ENCODE data around the gene MOGAT3. TPM values are rescaled to one million over a fixed set of nuclear protein-coding genes. Genes with fewer than 3 reads are reported as not detected.
"Not testable (repeated sequence)": the region's sequence is repeated elsewhere in the genome, so short reads cannot be mapped to it uniquely, and the experiment has no call there.

MOGAT3 gene
- polyA plus RNA-seq, 1 donor (not counting 4 experiments of a cell fraction or from before 2014, with no cell fraction given): not detected

DNA sequence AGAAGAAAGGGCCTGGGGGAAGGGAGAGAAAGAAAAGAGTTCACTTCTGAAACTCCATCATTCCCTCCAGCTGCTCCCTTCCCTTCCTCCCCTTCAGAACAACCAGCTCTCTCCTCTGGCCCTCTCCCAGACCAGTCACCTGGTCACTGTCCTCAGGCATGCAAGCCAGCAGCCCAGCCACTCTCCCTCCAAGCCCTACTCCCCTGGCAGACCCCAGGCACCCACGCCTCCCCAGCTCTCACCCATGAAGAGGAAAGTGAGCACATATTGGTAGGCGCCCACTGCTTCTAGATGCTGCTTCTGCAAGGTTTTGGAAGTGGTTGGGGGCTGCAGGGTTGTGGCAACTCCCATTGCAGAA is 353 bp downstream of the MOGAT3 start:
- FAIRE-seq: no peak
- H3K27ac ChIP-seq (ENCODE audit: control insufficient read depth, insufficient read depth, low read length): no peak overlapping the region
- peaks cover 31% of the 10 kb centered on the region for H3K27me3 ChIP-seq (ENCODE audit: control insufficient read depth, extremely low read depth, insufficient read depth, low read length)

DNA sequence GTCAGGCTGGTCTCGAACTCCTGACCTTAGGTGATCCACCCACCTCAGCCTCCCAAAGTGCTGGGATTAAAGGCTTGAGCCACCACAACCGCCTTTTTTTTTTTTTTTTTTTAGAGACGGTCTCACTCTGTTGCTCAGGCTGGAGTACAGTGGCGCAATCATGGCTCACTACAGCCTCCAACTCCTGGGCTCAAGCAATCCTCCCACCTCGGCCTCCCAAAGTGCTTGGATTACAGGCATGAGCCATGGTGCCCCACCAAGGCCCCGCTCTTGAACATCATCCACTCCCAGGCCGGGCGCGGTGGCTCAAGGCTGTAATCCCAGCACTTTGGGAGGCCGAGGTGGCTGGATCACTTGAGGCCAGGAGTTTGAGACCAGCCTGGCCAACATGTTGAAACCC is 1.3 kb downstream of the MOGAT3 start:
- H3K4me2 ChIP-seq (ENCODE audit: control insufficient read depth, extremely low read depth, insufficient read depth, low read depth, low read length); FAIRE-seq; H3K9me1 ChIP-seq (ENCODE audit: control insufficient read depth, extremely low read depth, insufficient read depth, low read length); H3K36me3 ChIP-seq (ENCODE audit: control insufficient read depth in 2 of 2, extremely low read depth in 1 of 2, insufficient read depth in 2 of 2, low read length in 2 of 2); H3K9me3 ChIP-seq (ENCODE audit: control insufficient read depth, low read depth, low read length); H3K79me2 ChIP-seq (ENCODE audit: control insufficient read depth, insufficient read depth, low read length); H3K4me1 ChIP-seq (ENCODE audit: control insufficient read depth, extremely low read depth, insufficient read depth, low read length); H3K27ac ChIP-seq (ENCODE audit: control insufficient read depth, insufficient read depth, low read length); H2AFZ ChIP-seq (ENCODE audit: control insufficient read depth, low read length); H3K9ac ChIP-seq (ENCODE audit: control insufficient read depth, extremely low read depth, insufficient read depth, low read length); DNase-seq (ENCODE audit: low read depth, low spot score); H4K20me1 ChIP-seq (ENCODE audit: control insufficient read depth, extremely low read depth, insufficient read depth, low read length); dilution Hi-C loops (cut with MboI; ENCODE audit: extremely low pct_ligation_motif_present, low sequenced_read_pairs); H3K4me3 ChIP-seq (ENCODE audit: control insufficient read depth in 2 of 3, extremely low read depth in 1 of 3, insufficient read depth in 2 of 3, low read depth in 1 of 3, low read length in 3 of 3): not testable (repeated sequence)
- peaks cover 31% of the 10 kb centered on the region for H3K27me3 ChIP-seq (ENCODE audit: control insufficient read depth, extremely low read depth, insufficient read depth, low read length)

More for the DNA sequence above, 353 bp downstream of the MOGAT3 start:
- H3K9me3 ChIP-seq (ENCODE audit: control insufficient read depth, low read depth, low read length): no peaks in the 10 kb centered on the region
- no peaks in the 10 kb centered on the region for H4K20me1 ChIP-seq (ENCODE audit: control insufficient read depth, extremely low read depth, insufficient read depth, low read length)
- TF ChIP-seq EZH2 (IDR thresholded peaks at IDR 0.05; ENCODE audit: low read length): no peak
- TF ChIP-seq, protein P1, sequence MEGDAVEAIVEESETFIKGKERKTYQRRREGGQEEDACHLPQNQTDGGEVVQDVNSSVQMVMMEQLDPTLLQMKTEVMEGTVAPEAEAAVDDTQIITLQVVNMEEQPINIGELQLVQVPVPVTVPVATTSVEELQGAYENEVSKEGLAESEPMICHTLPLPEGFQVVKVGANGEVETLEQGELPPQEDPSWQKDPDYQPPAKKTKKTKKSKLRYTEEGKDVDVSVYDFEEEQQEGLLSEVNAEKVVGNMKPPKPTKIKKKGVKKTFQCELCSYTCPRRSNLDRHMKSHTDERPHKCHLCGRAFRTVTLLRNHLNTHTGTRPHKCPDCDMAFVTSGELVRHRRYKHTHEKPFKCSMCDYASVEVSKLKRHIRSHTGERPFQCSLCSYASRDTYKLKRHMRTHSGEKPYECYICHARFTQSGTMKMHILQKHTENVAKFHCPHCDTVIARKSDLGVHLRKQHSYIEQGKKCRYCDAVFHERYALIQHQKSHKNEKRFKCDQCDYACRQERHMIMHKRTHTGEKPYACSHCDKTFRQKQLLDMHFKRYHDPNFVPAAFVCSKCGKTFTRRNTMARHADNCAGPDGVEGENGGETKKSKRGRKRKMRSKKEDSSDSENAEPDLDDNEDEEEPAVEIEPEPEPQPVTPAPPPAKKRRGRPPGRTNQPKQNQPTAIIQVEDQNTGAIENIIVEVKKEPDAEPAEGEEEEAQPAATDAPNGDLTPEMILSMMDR (optimal IDR thresholded peaks at IDR 0.05 in 1 of 3, IDR thresholded peaks at IDR 0.05 in 1 of 3, conservative IDR thresholded peaks at IDR 0.05 in 1 of 3; ENCODE audit: extremely low read depth in 1 of 3, insufficient read depth in 2 of 3, low read length in 3 of 3): no peak
- H3K79me2 ChIP-seq (ENCODE audit: control insufficient read depth, insufficient read depth, low read length): no peaks in the 10 kb centered on the region
- DNase-seq (ENCODE audit: low read depth, low spot score): no peak
- no peak overlapping the region for H3K4me2 ChIP-seq (ENCODE audit: control insufficient read depth, extremely low read depth, insufficient read depth, low read depth, low read length)
- no peak overlapping the region for H3K4me3 ChIP-seq (ENCODE audit: control insufficient read depth in 2 of 3, extremely low read depth in 1 of 3, insufficient read depth in 2 of 3, low read depth in 1 of 3, low read length in 3 of 3)
- no peaks in the 10 kb centered on the region for H3K36me3 ChIP-seq (ENCODE audit: control insufficient read depth in 2 of 2, extremely low read depth in 1 of 2, insufficient read depth in 2 of 2, low read length in 2 of 2)
- H3K9ac ChIP-seq (ENCODE audit: control insufficient read depth, extremely low read depth, insufficient read depth, low read length): no peak overlapping the region
- H3K9me1 ChIP-seq (ENCODE audit: control insufficient read depth, extremely low read depth, insufficient read depth, low read length): no peaks in the 10 kb centered on the region
- dilution Hi-C loops (cut with MboI; ENCODE audit: extremely low pct_ligation_motif_present, low sequenced_read_pairs): no loop called here
- no peak overlapping the region for H2AFZ ChIP-seq (ENCODE audit: control insufficient read depth, low read length)
- no peaks in the 10 kb centered on the region for H3K4me1 ChIP-seq (ENCODE audit: control insufficient read depth, extremely low read depth, insufficient read depth, low read length)

DNA sequence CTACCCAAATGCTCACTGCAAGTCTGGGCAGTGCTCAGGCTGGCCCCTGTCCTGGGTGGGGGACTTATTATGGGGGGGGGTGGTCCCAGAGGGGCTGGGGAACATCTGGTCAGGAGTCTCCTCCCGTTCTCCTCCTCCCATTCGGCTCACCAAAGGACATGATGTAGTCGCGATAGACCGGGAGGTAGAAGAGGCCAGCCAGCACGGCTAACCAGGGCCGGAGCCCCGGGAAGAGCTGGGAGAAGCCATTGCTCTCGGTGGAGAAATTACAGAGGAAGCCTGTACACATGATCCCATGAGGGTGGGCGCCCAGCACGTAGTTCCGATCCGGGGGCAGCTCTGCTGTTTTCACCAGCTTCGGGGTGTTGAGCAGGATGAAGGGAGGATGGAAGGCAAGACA is 2.4 kb downstream of the MOGAT3 start:
- FAIRE-seq (no peak), DNase-seq (ENCODE audit: low read depth, low spot score) (no peak)
- no peaks in the 10 kb centered on the region for H3K36me3 ChIP-seq (ENCODE audit: control insufficient read depth in 2 of 2, extremely low read depth in 1 of 2, insufficient read depth in 2 of 2, low read length in 2 of 2)
- H4K20me1 ChIP-seq (ENCODE audit: control insufficient read depth, extremely low read depth, insufficient read depth, low read length): no peaks in the 10 kb centered on the region
- H3K79me2 ChIP-seq (ENCODE audit: control insufficient read depth, insufficient read depth, low read length): no peaks in the 10 kb centered on the region
- no peak overlapping the region for H3K4me2 ChIP-seq (ENCODE audit: control insufficient read depth, extremely low read depth, insufficient read depth, low read depth, low read length)
- H3K9me3 ChIP-seq (ENCODE audit: control insufficient read depth, low read depth, low read length): no peaks in the 10 kb centered on the region
- H3K27me3 ChIP-seq (ENCODE audit: control insufficient read depth, extremely low read depth, insufficient read depth, low read length): peaks cover 30% of the 10 kb centered on the region
- no peak overlapping the region for H3K27ac ChIP-seq (ENCODE audit: control insufficient read depth, insufficient read depth, low read length)
- no peaks in the 10 kb centered on the region for H3K4me1 ChIP-seq (ENCODE audit: control insufficient read depth, extremely low read depth, insufficient read depth, low read length)
- H3K4me3 ChIP-seq (ENCODE audit: control insufficient read depth in 2 of 3, extremely low read depth in 1 of 3, insufficient read depth in 2 of 3, low read depth in 1 of 3, low read length in 3 of 3): no peak overlapping the region
- dilution Hi-C loops (cut with MboI; ENCODE audit: extremely low pct_ligation_motif_present, low sequenced_read_pairs): no loop called here
- TF ChIP-seq, protein P1 (optimal IDR thresholded peaks at IDR 0.05 in 1 of 3, IDR thresholded peaks at IDR 0.05 in 1 of 3, conservative IDR thresholded peaks at IDR 0.05 in 1 of 3; ENCODE audit: extremely low read depth in 1 of 3, insufficient read depth in 2 of 3, low read length in 3 of 3): no peak
- TF ChIP-seq EZH2 (IDR thresholded peaks at IDR 0.05; ENCODE audit: low read length): no peak
- H2AFZ ChIP-seq (ENCODE audit: control insufficient read depth, low read length): no peak overlapping the region
- H3K9me1 ChIP-seq (ENCODE audit: control insufficient read depth, extremely low read depth, insufficient read depth, low read length): no peaks in the 10 kb centered on the region
- no peak overlapping the region for H3K9ac ChIP-seq (ENCODE audit: control insufficient read depth, extremely low read depth, insufficient read depth, low read length)

Measured in keratinocyte (primary cell).